Heart right ventricle (tissue), 16 donors: ENCODE results near the gene IGF2R. TPM values are rescaled to one million over a fixed set of nuclear protein-coding genes. Genes with fewer than 3 reads are reported as not detected.

Experiments used
- ATAC-seq, 8 donors: fragments of 200-7000 bp; cut with Tn5 transposase; one replicate each; pipeline ENCODE4 v1.9.1; 2020; ENCODE audit warnings: mild to moderate bottlenecking in 8 of 8, moderate library complexity in 8 of 8, moderate number of reproducible peaks in 1 of 8
- DNase-seq, 2 donors: peaks; one replicate each; pipeline ENCODE4 v3.0.0-alpha.2; 2020
- H3K27ac ChIP-seq, 10 donors: fragments of 200-600 bp; sonication (generic) in 2 of 10; one replicate each; pipeline versions ENCODE4 v1.5.0 to v1.8.0; 2020 to 2022; ENCODE audit warnings: mild to moderate bottlenecking in 3 of 10
- H3K27me3 ChIP-seq, 7 donors: fragments of 200-600 bp; one replicate each; pipeline ENCODE4 v1.8.0; 2021 to 2022; ENCODE audit warnings: mild to moderate bottlenecking in 2 of 7
- H3K36me3 ChIP-seq, 9 donors: fragments of 200-600 bp; sonication (generic) in 1 of 9; one replicate each; pipeline versions ENCODE4 v1.5.0 to v1.8.0; 2020 to 2022; ENCODE audit warnings: mild to moderate bottlenecking in 2 of 9
- H3K4me1 ChIP-seq, 9 donors: fragments of 200-600 bp; sonication (generic) in 1 of 9; one replicate each; pipeline versions ENCODE4 v1.5.0 to v1.8.0; 2020 to 2022; ENCODE audit warnings: mild to moderate bottlenecking in 4 of 9
- H3K4me3 ChIP-seq, 10 donors: fragments of 200-600 bp; sonication (generic) in 2 of 10; one replicate each; pipeline versions ENCODE4 v1.5.0 to v1.8.0; 2020 to 2022; ENCODE audit warnings: mild to moderate bottlenecking in 7 of 10, moderate library complexity in 2 of 10
- H3K9me3 ChIP-seq, 11 donors: fragments of 200-600 bp in 10 of 11; sonication (generic) in 2 of 11; one replicate each; pipeline versions ENCODE4 v1.5.0 to v1.8.0; 2013 to 2022; ENCODE audit warnings: mild to moderate bottlenecking in 2 of 11, control low read depth in 1 of 11, moderate library complexity in 1 of 11
- CTCF ChIP-seq, 9 donors: fragments of 200-600 bp; sonication (generic) in 2 of 9; IDR thresholded peaks; one replicate each; pipeline versions ENCODE4 v1.5.0 to v1.8.0; 2021 to 2022; ENCODE audit warnings: antibody characterized with exemption in 9 of 9, mild to moderate bottlenecking in 5 of 9, moderate library complexity in 1 of 9
- WGBS, 2 donors: extraction: QIAGEN DNeasy Blood & Tissue Kit; methylation state at CpG; one replicate each; pipeline ENCODE4 v1.1.7; 2013; ENCODE audit warnings: inconsistent platforms in 1 of 2; 5-methylcytosine and 5-hydroxymethylcytosine counted together
- intact Hi-C, 10 donors: fragments of 100-400 bp; cut with DNase I; formaldehyde crosslinking; loops; one replicate each; pipeline versions ENCODE4 v1.11.1 to v1.14.2; 2022
- polyA plus RNA-seq, 2 donors: library from polyadenylated mRNA; stranded (reverse); fragments of 200-250 nt; gene quantifications; one replicate each; pipeline ENCODE4 v1.2.3, GENCODE V29; 2013
- total RNA-seq, 10 donors: library from RNA; stranded (reverse); fragmentation: NEBNext Ultra II Directional in 3 of 10; extraction: Animal tissue kit (Norgen Biotek cat#: 25700) in 3 of 10; gene quantifications; one replicate each; pipeline versions ENCODE4 v1.2.1 to v1.2.4, GENCODE V29; 2021 to 2023
- donor health status: Arrhythmogenic right ventricular cardiomyopathy.
- donor health status: ischemic (EF 13 %, LVEDD 7.1; RV severe dilation, severe dysfunction).
- donor health status: healthy with polysubstance abuse.
- donor health status: DM: no; HTN: yes; CAD: no.
- donor health status: DM: no; HTN: no; CAD: no.
- donor health status: ischemic (EF 25% LVEDD 6.9; RV normal size, moderate dysfunction).
- donor health status: ischemic (EF 25% LVEDD 5.7; RV mildly dilated, moderate dysfunction).
- donor health status: healthy.
- donor health status: DM: yes; HTN: yes; CAD: no.
- donor health status: Ischemic cardiomyopathy.
- donor health status: ischemic (EF 35%, LVEDD 5.7; RV mildly dilated, moderate dysfunction).
- donor health status: nonischemic (EF 11% LVEDD 7.7; RV severe dilation, severe dysfunction).
- donor health status: DM: yes; HTN: yes; CAD: no.
- donor health status: PGD.
- donor health status: ischemic (EF 29% LVEDD 5.4; RV normal size, mild dysfunction).
- donor health status: nonischemic (EF 23%, LVEDD 6.1; RV moderate dilation, normal function).

IGF2R gene
- total and polyA plus RNA-seq, 12 donors = 13.7 to 95.6 (median 70.2) TPM

GRCh38 chr6:160104821-160105517, 136.1 kb downstream of the IGF2R start:
- WGBS, 2 donors = 93 to 95% methylated on average over 20 of the region's 20 CpGs
- Histone ChIP-seq H3K9me3 (no peaks in the 10 kb centered on the region), H3K36me3 (peaks cover 0 to 94% (median 40%) of the 10 kb centered on the region in 9 donors), H3K27ac (no peak overlapping the region), H3K4me3 (no peak overlapping the region), H3K27me3 (no peaks in the 10 kb centered on the region), H3K4me1 (peaks cover 0 to 19% (median 2%) of the 10 kb centered on the region in 9 donors)
- DNase-seq (no peak), ATAC-seq (no peak)
- intact Hi-C loops = loop anchor here in 2 of 10 donors (5.0 to 10.0 kb wide), 2 partner anchors 240 to 243 kb away; no protein-coding TSS in a partner anchor
- TF ChIP-seq CTCF (IDR thresholded peaks at IDR 0.05) = no peak

GRCh38 chr6:160106010-160106409, 137.1 kb downstream of the IGF2R start:
- H3K27ac ChIP-seq = no peak overlapping the region
- WGBS, 2 donors = 97 to 98% methylated on average over 14 of the region's 14 CpGs

GRCh38 chr6:160106701-160107100, 137.8 kb downstream of the IGF2R start:
- no peak for DNase-seq
- peaks cover 0 to 5% (median 0%) of the 10 kb centered on the region in 9 donors for H3K4me1 ChIP-seq
- no peak for TF ChIP-seq CTCF (IDR thresholded peaks at IDR 0.05)
- ATAC-seq = no peak
- H3K27ac ChIP-seq = no peak overlapping the region
- peaks cover 0 to 82% (median 40%) of the 10 kb centered on the region in 9 donors for H3K36me3 ChIP-seq
- 92 to 95% methylated on average over 4 of the region's 4 CpGs for WGBS, 2 donors
- H3K4me3 ChIP-seq = no peak overlapping the region
- intact Hi-C loops = loop anchor here in 2 of 10 donors (2.0 to 10.0 kb wide), 2 partner anchors 60 to 242 kb away; no protein-coding TSS in a partner anchor
- no peaks in the 10 kb centered on the region for H3K27me3 ChIP-seq
- no peaks in the 10 kb centered on the region for H3K9me3 ChIP-seq

More at GRCh38 chr6:160106010-160106409, 137.1 kb downstream of the IGF2R start:
- intact Hi-C loops = loop anchor here in 2 of 10 donors (2.0 to 10.0 kb wide), 2 partner anchors 59 to 241 kb away; no protein-coding TSS in a partner anchor
- peaks cover 0 to 89% (median 40%) of the 10 kb centered on the region in 9 donors for H3K36me3 ChIP-seq
- TF ChIP-seq CTCF (IDR thresholded peaks at IDR 0.05) = no peak
- ATAC-seq = no peak
- no peaks in the 10 kb centered on the region for H3K27me3 ChIP-seq
- no peak overlapping the region for H3K4me3 ChIP-seq
- no peaks in the 10 kb centered on the region for H3K9me3 ChIP-seq
- peaks cover 0 to 9% (median 4%) of the 10 kb centered on the region in 9 donors for H3K4me1 ChIP-seq
- no peak for DNase-seq

- WGBS, 2 donors = 97% methylated on average over 5 of the region's 5 CpGs
- Histone ChIP-seq H3K27me3 (no peaks in the 10 kb centered on the region), H3K36me3 (peaks cover 0 to 74% (median 32%) of the 10 kb centered on the region in 9 donors)
Measured at GRCh38 chr6:160108077-160108476, 139.2 kb downstream of the IGF2R start.

More at GRCh38 chr6:160108077-160108476, 139.2 kb downstream of the IGF2R start:
- DNase-seq = no peak
- intact Hi-C loops = loop anchor here in 1 of 10 donors (10.0 kb wide), 1 partner anchor 243 kb away; no protein-coding TSS in a partner anchor
- Histone ChIP-seq H3K9me3 (no peaks in the 10 kb centered on the region), H3K27ac (no peak overlapping the region), H3K4me3 (no peak overlapping the region), H3K4me1 (peaks cover 0 to 5% (median 0%) of the 10 kb centered on the region in 9 donors)
- no peak for ATAC-seq
- no peak for TF ChIP-seq CTCF (IDR thresholded peaks at IDR 0.05)
